Mammary epithelial cell (primary cell): ENCODE results near the gene CELSR1.

Experiments
- EZH2 ChIP-seq: IDR thresholded peaks from 2 replicates; pipeline ENCODE4 v1.6.1; 2012; ENCODE audit warnings: low read length, inconsistent platforms, borderline replicate concordance
- TF ChIP-seq, protein P1 (sequence below), 2 donors: IDR thresholded peaks in 1 of 2; conservative IDR thresholded peaks in 1 of 2; 2 replicates each; pipeline ENCODE4 v1.5.1; 2011 to 2012; ENCODE audit warnings: inconsistent platforms in 2 of 2, low read length in 2 of 2, mild to moderate bottlenecking in 2 of 2, control low read depth in 1 of 2, low read depth in 1 of 2; ENCODE audit not compliant: insufficient read depth in 1 of 2; ENCODE audit errors: extremely low read depth in 1 of 2

DNA sequence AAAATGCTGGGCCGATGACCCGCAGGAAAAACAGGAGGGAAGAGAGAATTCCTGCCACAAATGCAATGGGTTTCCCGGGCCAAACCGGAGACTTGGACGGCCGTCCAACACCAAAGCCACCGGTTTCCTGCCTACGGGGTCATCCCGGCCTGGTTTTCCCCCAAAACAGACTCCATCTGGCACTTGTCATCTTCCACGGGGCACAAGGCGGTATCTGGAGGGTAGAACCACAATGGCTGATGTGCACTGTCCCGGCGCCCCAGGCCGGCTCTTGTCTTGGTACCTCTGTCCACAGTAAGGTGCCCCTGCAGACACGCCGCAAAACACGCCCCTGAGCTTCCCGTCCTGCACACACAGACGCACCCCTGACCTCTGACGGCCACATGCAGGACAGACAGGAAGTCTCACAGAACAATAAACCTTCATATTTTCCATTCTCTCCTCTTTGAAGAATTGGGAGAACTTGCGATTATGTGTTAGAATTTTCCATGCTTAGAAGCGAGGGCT, 20.1 kb downstream of the CELSR1 start:
- TF ChIP-seq, protein P1, sequence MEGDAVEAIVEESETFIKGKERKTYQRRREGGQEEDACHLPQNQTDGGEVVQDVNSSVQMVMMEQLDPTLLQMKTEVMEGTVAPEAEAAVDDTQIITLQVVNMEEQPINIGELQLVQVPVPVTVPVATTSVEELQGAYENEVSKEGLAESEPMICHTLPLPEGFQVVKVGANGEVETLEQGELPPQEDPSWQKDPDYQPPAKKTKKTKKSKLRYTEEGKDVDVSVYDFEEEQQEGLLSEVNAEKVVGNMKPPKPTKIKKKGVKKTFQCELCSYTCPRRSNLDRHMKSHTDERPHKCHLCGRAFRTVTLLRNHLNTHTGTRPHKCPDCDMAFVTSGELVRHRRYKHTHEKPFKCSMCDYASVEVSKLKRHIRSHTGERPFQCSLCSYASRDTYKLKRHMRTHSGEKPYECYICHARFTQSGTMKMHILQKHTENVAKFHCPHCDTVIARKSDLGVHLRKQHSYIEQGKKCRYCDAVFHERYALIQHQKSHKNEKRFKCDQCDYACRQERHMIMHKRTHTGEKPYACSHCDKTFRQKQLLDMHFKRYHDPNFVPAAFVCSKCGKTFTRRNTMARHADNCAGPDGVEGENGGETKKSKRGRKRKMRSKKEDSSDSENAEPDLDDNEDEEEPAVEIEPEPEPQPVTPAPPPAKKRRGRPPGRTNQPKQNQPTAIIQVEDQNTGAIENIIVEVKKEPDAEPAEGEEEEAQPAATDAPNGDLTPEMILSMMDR (conservative IDR thresholded peaks at IDR 0.05 in 1 of 2, IDR thresholded peaks at IDR 0.05 in 1 of 2; ENCODE audit: extremely low read depth in 1 of 2, insufficient read depth in 1 of 2, low read depth in 1 of 2, low read length in 2 of 2): no peak
- no peak for TF ChIP-seq EZH2
